GM18951 (cell line): Measurements from ENCODE around the gene GREM2.

Source experiments
- POLR2A ChIP-seq: IDR thresholded peaks from 4 replicates; pipeline ENCODE4 v1.6.1; 2011; ENCODE audit warnings: mild to moderate bottlenecking; ENCODE audit not compliant: insufficient read length, insufficient read depth; ENCODE audit errors: extremely low read depth
- in situ Hi-C: fragments of 300-500 bp; cut with MboI; formaldehyde crosslinking; loops from one replicate; pipeline ENCODE4 v1.12.0; 2022; ENCODE audit warnings: low sequenced_read_pairs, mixed read lengths, inconsistent platforms; ENCODE audit not compliant: unreplicated experiment

Gene GREM2

GRCh38 chr1:240611619-240612480, at the start of gene GREM2:
GREM2 (minus strand) TSS chr1:240612155; CDS start chr1:240493475, 118,680 bp downstream.
- in situ Hi-C loops: no loop called here
- no peak for TF ChIP-seq POLR2A

DNA sequence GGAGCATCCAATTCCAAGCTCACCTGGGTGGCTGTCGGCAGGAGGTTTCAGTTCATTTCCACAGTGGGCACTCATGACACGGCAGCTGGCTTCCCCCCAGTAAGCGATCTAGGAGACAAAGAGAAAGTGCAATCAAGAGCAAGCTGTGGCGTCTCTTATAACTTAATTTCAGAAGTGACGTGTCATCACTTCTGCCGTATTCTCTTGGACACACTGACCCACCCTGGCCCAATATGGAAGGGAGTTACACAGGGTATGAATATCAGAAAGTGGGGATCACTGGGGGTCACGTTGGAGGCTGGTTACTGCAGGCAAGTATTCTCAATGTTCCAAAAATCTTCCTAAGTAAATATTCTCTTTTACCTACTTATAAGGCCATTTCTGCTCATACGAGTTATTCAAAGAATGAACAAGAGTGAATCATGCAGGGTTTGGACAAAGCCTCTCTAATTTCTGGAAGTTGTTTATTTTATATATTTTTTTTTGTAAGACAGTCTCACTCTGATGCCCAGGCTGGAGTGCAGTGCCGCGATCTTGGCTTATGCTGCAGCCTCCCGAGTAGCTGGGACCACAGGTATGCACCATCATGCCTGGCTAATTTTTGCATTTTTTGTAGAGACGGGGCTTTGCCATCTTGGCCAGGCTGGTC, 46.5 kb upstream of the GREM2 start:
- in situ Hi-C loops: no loop called here
- TF ChIP-seq POLR2A: no peak

GRCh38 chr1:240656531-240656930, 44.6 kb upstream of the GREM2 start:
- in situ Hi-C loops: no loop called here
- no peak for TF ChIP-seq POLR2A

- in situ Hi-C loops: no loop called here
- no peak for TF ChIP-seq POLR2A
Observed at GRCh38 chr1:240652961-240653409, 41.0 kb upstream of the GREM2 start.

GRCh38 chr1:240652549-240652948, 40.6 kb upstream of the GREM2 start:
- no peak for TF ChIP-seq POLR2A
- in situ Hi-C loops: no loop called here

- no peak for TF ChIP-seq POLR2A
- in situ Hi-C loops: no loop called here
Observed at GRCh38 chr1:240650877-240651276, 38.9 kb upstream of the GREM2 start.

DNA sequence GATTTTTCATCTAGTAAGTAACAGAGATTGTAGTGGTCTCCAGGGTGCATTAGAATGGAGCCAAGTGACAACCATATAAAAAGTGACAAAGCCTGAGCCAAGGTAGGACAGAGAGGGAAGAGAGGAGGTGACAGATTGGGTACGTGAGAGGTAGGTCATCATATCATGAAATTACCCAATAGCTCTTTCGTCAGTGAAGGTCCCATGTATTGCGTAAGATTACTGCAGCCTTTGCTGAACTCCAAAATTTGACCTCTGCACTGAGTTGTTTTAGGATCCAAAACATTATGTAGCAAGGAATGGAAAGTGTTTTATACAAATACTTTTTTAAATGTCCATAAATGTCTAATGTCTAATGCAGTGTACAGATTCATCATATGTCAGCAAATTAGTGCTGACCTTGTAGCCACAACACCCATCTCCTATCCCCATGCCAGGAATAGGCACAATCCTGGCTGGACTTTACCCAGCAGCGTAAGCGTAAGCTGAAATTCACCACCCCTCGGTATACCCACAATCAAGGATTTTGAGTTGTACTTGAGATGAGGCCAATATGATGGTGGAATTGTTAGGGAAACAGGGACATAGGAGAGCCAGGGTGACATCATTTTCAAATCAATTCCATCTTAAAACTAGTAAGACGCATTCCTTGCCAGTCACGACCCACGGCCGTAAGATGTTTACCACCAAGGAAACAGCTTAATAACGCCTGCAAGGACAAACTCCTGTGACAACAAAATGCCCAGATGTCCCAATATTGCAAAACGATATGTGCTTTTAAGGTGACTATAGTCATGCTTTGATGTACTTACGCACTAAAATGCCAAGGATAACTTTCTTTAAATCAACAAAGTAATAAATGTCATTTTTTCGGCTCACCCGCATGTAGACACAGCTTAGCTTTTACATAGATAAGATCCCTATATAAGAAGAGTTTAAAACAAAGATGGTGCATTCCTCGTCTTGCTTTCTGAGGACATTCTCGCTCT, 38.1 kb upstream of the GREM2 start:
- in situ Hi-C loops: no loop called here
- no peak for TF ChIP-seq POLR2A

DNA sequence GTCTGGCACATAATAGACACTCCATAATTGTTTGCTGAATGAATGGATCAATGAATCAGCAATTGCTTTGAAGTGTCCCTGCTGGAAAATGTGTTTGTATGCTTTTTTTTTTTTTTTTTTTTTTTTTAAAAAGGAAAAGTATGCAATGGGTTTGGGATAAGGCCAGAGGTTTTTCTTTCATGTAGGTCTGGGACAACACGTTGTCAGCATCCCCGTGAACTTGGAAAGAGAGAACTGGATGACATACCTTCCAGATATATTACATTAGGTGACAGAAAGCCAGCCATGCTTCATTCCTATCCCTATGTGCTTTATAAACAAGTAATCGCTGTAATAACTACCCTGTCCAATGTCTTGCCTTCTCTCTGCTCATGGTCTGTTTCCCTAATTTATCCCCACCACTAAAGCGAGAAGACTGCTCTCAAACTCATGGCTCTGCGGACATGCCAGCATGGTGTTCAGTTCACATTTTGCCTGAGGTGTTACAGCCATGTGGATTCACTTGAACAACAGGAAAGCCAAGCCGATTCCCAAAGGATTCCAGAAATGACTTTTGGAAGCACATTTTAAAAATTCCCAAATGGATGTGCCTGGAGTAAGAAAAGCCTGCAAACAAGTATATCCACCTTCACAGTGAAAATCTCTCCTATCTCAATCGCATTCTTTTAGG, 34.8 kb upstream of the GREM2 start:
- in situ Hi-C loops: no loop called here
- no peak for TF ChIP-seq POLR2A

DNA sequence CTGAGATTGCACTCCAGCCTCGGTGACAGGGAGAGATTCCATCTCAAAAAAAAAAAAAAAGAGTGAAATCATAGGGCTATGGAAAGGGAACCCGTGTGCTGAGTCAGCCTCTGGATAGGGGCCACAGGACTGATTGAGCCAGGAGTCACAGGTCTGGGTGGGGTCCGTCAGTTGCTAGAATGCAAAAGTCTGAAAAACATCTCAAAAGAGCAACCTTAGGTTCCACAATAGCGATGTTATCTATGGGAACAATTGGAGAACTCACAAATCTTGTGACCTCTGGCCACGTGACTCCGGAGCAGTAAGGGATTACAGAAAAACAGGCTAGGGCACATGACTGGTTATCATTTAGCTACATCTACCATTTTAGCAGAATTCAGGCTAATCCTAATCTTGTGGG, 32.8 kb upstream of the GREM2 start:
- in situ Hi-C loops: no loop called here
- no peak for TF ChIP-seq POLR2A

- in situ Hi-C loops: no loop called here
- TF ChIP-seq POLR2A: no peak
Observed at GRCh38 chr1:240635466-240636256, 23.7 kb upstream of the GREM2 start.

GRCh38 chr1:240630409-240630808, 18.5 kb upstream of the GREM2 start:
- in situ Hi-C loops: no loop called here

DNA sequence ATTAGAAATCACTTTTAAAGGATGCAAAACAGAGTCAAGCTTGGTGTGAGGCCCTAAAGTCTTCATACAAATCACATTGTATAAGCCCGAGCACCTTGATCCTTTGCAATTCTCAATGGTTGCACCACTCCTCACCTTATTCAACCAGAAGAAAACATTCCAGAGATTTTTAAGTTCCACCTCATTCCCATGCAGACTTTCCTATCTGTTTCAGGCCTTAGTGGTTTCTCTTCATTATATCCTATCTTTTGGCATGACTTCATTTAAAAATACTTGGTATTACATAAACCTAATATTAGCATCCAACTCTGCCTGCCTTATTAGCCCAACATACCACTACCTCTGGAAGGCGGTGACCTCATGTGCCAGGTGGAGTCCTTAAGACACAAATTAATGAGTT, 9.3 kb upstream of the GREM2 start:
- in situ Hi-C loops: no loop called here
- no peak for TF ChIP-seq POLR2A

More at GRCh38 chr1:240630409-240630808, 18.5 kb upstream of the GREM2 start:
- no peak for TF ChIP-seq POLR2A
